HCT116 (cell line): ENCODE results near the gene F2R. TPM values are rescaled to one million over a fixed set of nuclear protein-coding genes. Genes with fewer than 3 reads are reported as not detected.

Experiments used
- ATAC-seq: fragments of 200-7000 bp; cut with Tn5 transposase; 2 replicates; pipeline ENCODE4 v1.9.1; 2020; ENCODE audit warnings: mild to moderate bottlenecking, moderate library complexity
- BruUV-seq: library from RNA; stranded (reverse); fragments of 400-500 nt; replicated peaks from 2 replicates; lab custom pipeline; 2021; lab: Mats Ljungman, UMichigan
- CTCF ChIA-PET: fragments of 300-600 bp; sonication (Branson Sonifier 250); formaldehyde crosslinking; loops from one replicate; lab custom pipeline; 2021; ENCODE audit warnings: antibody characterized with exemption; lab: Charles Lee
- POLR2A ChIA-PET: fragments of 300-600, 350-600 bp; sonication (Branson Sonifier 250); formaldehyde crosslinking; loops from one replicate; lab custom pipeline; 2021; ENCODE audit warnings: antibody characterized with exemption; lab: Charles Lee
- RAD21 ChIA-PET, 2 experiments: fragments of 300-600 bp; sonication (Branson Sonifier 250); formaldehyde crosslinking; loops; one replicate each; lab custom pipeline; 2023; ENCODE audit warnings: low total read pairs in 2 of 2; ENCODE audit not compliant: uncharacterized antibody in 2 of 2, unreplicated experiment in 2 of 2, low non-redundant PET in 1 of 2; lab: Charles Lee
- DNase-seq: peaks from one replicate; pipeline ENCODE4 v3.0.0-alpha.2; 2010; ENCODE audit warnings: low read depth, low spot score
- H2AFZ ChIP-seq: fragments of 200-600 bp; shearing (Covaris generic), sonication (generic); 2 replicates; pipeline ENCODE4 v1.6.1; 2017; ENCODE audit warnings: low read depth, mixed run types, mixed read lengths, antibody characterized with exemption, low read length; ENCODE audit not compliant: poor library complexity, severe bottlenecking
- H3K27ac ChIP-seq: 2 replicates; pipeline ENCODE4 v1.5.1; 2012; ENCODE audit warnings: low read depth, low read length
- H3K27me3 ChIP-seq: fragments of 200-600 bp; sonication (generic); 2 replicates; pipeline ENCODE4 v1.6.1; 2016; ENCODE audit warnings: mixed run types, low read length, mixed read lengths; ENCODE audit not compliant: insufficient read depth
- H3K36me3 ChIP-seq, 2 experiments: fragments of 200-500 bp in 1 of 2; fragments of 200-600 bp in 1 of 2; sonication (Bioruptor generic) in 1 of 2; sonication (generic) in 1 of 2; 2 replicates each; pipeline versions ENCODE4 v1.5.1 to v1.6.1; 2014 to 2016; ENCODE audit warnings: low read length in 2 of 2, inconsistent platforms in 1 of 2, mixed read lengths in 1 of 2, mixed run types in 1 of 2; ENCODE audit not compliant: insufficient read depth in 2 of 2, control insufficient read depth in 1 of 2
- H3K4me1 ChIP-seq, 2 experiments: fragments of 200-600 bp in 1 of 2; sonication (generic) in 1 of 2; 2 replicates each; pipeline versions ENCODE4 v1.5.1 to v1.6.1; 2012 to 2017; ENCODE audit warnings: low read length in 2 of 2, inconsistent platforms in 1 of 2, mild to moderate bottlenecking in 1 of 2, mixed read lengths in 1 of 2, mixed run types in 1 of 2, moderate library complexity in 1 of 2; ENCODE audit not compliant: insufficient read depth in 2 of 2, control insufficient read depth in 1 of 2
- H3K4me2 ChIP-seq: fragments of 200-600 bp; sonication (generic); 2 replicates; pipeline ENCODE4 v1.6.1; 2017; ENCODE audit warnings: mixed run types, low read length, mixed read lengths
- H3K4me3 ChIP-seq, 2 experiments: fragments of 200-600 bp in 1 of 2; sonication (generic) in 1 of 2; replicated peaks in 1 of 2; 2 replicates each; pipeline ENCODE4 v1.5.1; 2011 to 2016; ENCODE audit warnings: low read length in 2 of 2, control low read depth in 1 of 2, low read depth in 1 of 2, mild to moderate bottlenecking in 1 of 2, mixed read lengths in 1 of 2, mixed run types in 1 of 2
- H3K79me2 ChIP-seq: fragments of 200-600 bp; sonication (generic); 2 replicates; pipeline ENCODE4 v1.6.1; 2017; ENCODE audit warnings: mild to moderate bottlenecking, mixed run types, low read length, moderate library complexity, mixed read lengths; ENCODE audit not compliant: insufficient read depth
- H3K9ac ChIP-seq: fragments of 200-600 bp; sonication (generic); 2 replicates; pipeline ENCODE4 v1.6.1; 2016; ENCODE audit warnings: low read length, mixed read lengths
- H3K9me2 ChIP-seq: fragments of 200-600 bp; sonication (generic), shearing (Covaris generic); 2 replicates; pipeline ENCODE4 v1.6.1; 2017; ENCODE audit warnings: mixed run types, mild to moderate bottlenecking, moderate library complexity; ENCODE audit not compliant: insufficient read depth
- H3K9me3 ChIP-seq, 2 experiments: fragments of 200-500 bp in 1 of 2; fragments of 200-600 bp in 1 of 2; sonication (Bioruptor generic) in 1 of 2; sonication (generic) in 1 of 2; 2 replicates each; pipeline ENCODE4 v1.6.1; 2014 to 2017; ENCODE audit warnings: low read length in 2 of 2, mixed read lengths in 2 of 2, inconsistent platforms in 1 of 2, low read depth in 1 of 2, mild to moderate bottlenecking in 1 of 2, mixed run types in 1 of 2, moderate library complexity in 1 of 2; ENCODE audit not compliant: control insufficient read depth in 1 of 2, insufficient read depth in 1 of 2
- H4K20me1 ChIP-seq: fragments of 200-600 bp; sonication (generic), shearing (Covaris generic); 2 replicates; pipeline ENCODE4 v1.6.1; 2017; ENCODE audit warnings: mixed run types, mild to moderate bottlenecking, moderate library complexity; ENCODE audit not compliant: insufficient read depth
- CBX3 ChIP-seq: IDR thresholded peaks from 2 replicates; pipeline ENCODE4 v1.6.1; 2012; ENCODE audit warnings: low read depth
- EZH2 ChIP-seq: fragments of 200-600 bp; sonication (generic); IDR thresholded peaks from 2 replicates; pipeline ENCODE4 v1.6.1; 2017; ENCODE audit warnings: antibody characterized with exemption, mixed run types
- POLR2AphosphoS5 ChIP-seq: IDR thresholded peaks from 2 replicates; pipeline ENCODE4 v1.6.1; 2011; ENCODE audit warnings: mild to moderate bottlenecking, low read depth, low read length, moderate library complexity
- SIN3A ChIP-seq: IDR thresholded peaks from 2 replicates; pipeline ENCODE4 v1.6.1; 2012; ENCODE audit warnings: low read depth
- SRF ChIP-seq: IDR thresholded peaks from 2 replicates; pipeline ENCODE4 v1.6.1; 2012; ENCODE audit warnings: low read depth
- ZFX ChIP-seq: fragments of 450-650 bp; IDR thresholded peaks from 2 replicates; pipeline ENCODE4 v1.6.1; 2017
- intact Hi-C: fragments of 100-400 bp; cut with micrococcal nuclease; formaldehyde crosslinking; loops from 2 replicates; pipeline ENCODE4 v1.10.0; 2022
- total RNA-seq: library from RNA; stranded (reverse); gene quantifications from one replicate; pipeline ENCODE4 v1.2.1, GENCODE V29; 2021; ENCODE audit not compliant: unreplicated experiment
- TF ChIP-seq, protein P1 (sequence below), 3 experiments: fragments of 200-600 bp in 1 of 3; sonication (generic) in 1 of 3; IDR thresholded peaks in 2 of 3; conservative IDR thresholded peaks in 1 of 3; 2 replicates each; pipeline ENCODE4 v1.5.1; 2012 to 2017; ENCODE audit warnings: low read depth in 2 of 3, low read length in 2 of 3, antibody characterized with exemption in 1 of 3, borderline replicate concordance in 1 of 3, control low read depth in 1 of 3, mild to moderate bottlenecking in 1 of 3, mixed read lengths in 1 of 3, mixed run types in 1 of 3, moderate library complexity in 1 of 3; ENCODE audit not compliant: insufficient read depth in 1 of 3
- TF ChIP-seq, protein P2 (sequence below): IDR thresholded peaks from 2 replicates; pipeline ENCODE4 v1.6.1; 2011; ENCODE audit warnings: mild to moderate bottlenecking, low read length, moderate library complexity; ENCODE audit not compliant: insufficient replicate concordance; ENCODE audit errors: extremely low read depth

F2R gene
- total RNA-seq, 1 experiment from 2014 or later: 16.6 TPM

DNA sequence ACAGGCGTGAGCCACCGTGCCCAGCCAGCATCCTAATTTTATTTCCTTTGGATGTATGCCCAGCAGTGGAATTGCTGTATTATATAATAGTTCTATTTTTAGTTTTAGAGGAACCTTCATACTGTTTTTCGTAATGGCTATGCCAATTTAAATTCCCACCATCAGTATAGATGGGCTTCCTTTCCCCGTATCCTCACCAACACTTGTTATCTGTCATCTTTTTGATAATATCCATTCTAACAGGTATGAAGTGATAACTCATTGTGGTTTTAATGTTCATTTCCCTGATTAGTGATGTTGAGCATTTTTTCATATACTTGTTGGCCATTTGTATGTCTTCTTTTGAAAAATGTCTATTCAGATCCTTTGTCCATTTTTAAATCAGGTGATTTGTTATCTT lies 13.0 kb downstream of the F2R start:
- Histone ChIP-seq H3K4me2 (no peak overlapping the region), H4K20me1 (no peaks in the 10 kb centered on the region), H3K4me1 (no peaks in the 10 kb centered on the region; a peak in 1 of 4 replicates), H3K9me2 (no peaks in the 10 kb centered on the region), H2AFZ (no peak overlapping the region), H3K4me3 (no peak overlapping the region), H3K27me3 (no peaks in the 10 kb centered on the region), H3K27ac (no peak overlapping the region), H3K36me3 (peaks cover 0 to 4% of the 10 kb centered on the region in 2 experiments; a peak in 2 of 4 replicates), H3K9me3 (0 out of 4 replicates have a peak, but pooled peaks cover 0 to 5% of the 10 kb centered on the region in 2 experiments), H3K9ac (no peak overlapping the region), H3K79me2 (no peaks in the 10 kb centered on the region; the same call in 1 of the 2 replicates)
- intact Hi-C loops: no loop called here
- ATAC-seq (no peak), DNase-seq (no peak)
- ChIA-PET RAD21 (no interaction called here), POLR2A (no interaction called here), CTCF (no interaction called here)
- no peak for TF ChIP-seq SIN3A
- TF ChIP-seq CBX3: no peak
- TF ChIP-seq POLR2AphosphoS5: no peak
- TF ChIP-seq, protein P1, sequence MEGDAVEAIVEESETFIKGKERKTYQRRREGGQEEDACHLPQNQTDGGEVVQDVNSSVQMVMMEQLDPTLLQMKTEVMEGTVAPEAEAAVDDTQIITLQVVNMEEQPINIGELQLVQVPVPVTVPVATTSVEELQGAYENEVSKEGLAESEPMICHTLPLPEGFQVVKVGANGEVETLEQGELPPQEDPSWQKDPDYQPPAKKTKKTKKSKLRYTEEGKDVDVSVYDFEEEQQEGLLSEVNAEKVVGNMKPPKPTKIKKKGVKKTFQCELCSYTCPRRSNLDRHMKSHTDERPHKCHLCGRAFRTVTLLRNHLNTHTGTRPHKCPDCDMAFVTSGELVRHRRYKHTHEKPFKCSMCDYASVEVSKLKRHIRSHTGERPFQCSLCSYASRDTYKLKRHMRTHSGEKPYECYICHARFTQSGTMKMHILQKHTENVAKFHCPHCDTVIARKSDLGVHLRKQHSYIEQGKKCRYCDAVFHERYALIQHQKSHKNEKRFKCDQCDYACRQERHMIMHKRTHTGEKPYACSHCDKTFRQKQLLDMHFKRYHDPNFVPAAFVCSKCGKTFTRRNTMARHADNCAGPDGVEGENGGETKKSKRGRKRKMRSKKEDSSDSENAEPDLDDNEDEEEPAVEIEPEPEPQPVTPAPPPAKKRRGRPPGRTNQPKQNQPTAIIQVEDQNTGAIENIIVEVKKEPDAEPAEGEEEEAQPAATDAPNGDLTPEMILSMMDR (IDR thresholded peaks at IDR 0.05 in 2 of 3, conservative IDR thresholded peaks at IDR 0.05 in 1 of 3; ENCODE audit: borderline replicate concordance in 1 of 3, insufficient read depth in 1 of 3, low read depth in 2 of 3, low read length in 2 of 3): no peak
- no peak for TF ChIP-seq EZH2
- TF ChIP-seq ZFX: no peak
- no peak for TF ChIP-seq SRF
- TF ChIP-seq, protein P2, sequence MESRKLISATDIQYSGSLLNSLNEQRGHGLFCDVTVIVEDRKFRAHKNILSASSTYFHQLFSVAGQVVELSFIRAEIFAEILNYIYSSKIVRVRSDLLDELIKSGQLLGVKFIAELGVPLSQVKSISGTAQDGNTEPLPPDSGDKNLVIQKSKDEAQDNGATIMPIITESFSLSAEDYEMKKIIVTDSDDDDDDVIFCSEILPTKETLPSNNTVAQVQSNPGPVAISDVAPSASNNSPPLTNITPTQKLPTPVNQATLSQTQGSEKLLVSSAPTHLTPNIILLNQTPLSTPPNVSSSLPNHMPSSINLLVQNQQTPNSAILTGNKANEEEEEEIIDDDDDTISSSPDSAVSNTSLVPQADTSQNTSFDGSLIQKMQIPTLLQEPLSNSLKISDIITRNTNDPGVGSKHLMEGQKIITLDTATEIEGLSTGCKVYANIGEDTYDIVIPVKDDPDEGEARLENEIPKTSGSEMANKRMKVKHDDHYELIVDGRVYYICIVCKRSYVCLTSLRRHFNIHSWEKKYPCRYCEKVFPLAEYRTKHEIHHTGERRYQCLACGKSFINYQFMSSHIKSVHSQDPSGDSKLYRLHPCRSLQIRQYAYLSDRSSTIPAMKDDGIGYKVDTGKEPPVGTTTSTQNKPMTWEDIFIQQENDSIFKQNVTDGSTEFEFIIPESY: no peak
- no TSS peak for BruUV-seq
